Hepatocyte (in vitro differentiated cells): ENCODE measurements around the gene ITGA11. TPM values are rescaled to one million over a fixed set of nuclear protein-coding genes. Genes with fewer than 3 reads are reported as not detected.

Experiments
- DNase-seq: peaks from one replicate; pipeline ENCODE4 v3.0.0-alpha.2; 2016; ENCODE audit warnings: low spot score
- H2AFZ ChIP-seq: fragments of 200-600 bp; sonication (generic); 2 replicates; pipeline ENCODE4 v1.6.0; 2016; ENCODE audit warnings: antibody characterized with exemption, mild to moderate bottlenecking
- H3K27ac ChIP-seq: fragments of 200-600 bp; sonication (generic); 2 replicates; pipeline ENCODE4 v1.5.1; 2016; ENCODE audit warnings: mild to moderate bottlenecking
- H3K27me3 ChIP-seq: fragments of 200-600 bp; sonication (generic); 2 replicates; pipeline ENCODE4 v1.6.1; 2016
- H3K36me3 ChIP-seq: fragments of 200-600 bp; sonication (generic); replicated peaks from 2 replicates; pipeline ENCODE4 v1.5.1; 2016; ENCODE audit warnings: low read depth; ENCODE audit not compliant: insufficient read depth
- H3K4me1 ChIP-seq: fragments of 200-600 bp; sonication (generic); 2 replicates; pipeline ENCODE4 v1.5.1; 2016; ENCODE audit warnings: mild to moderate bottlenecking, moderate library complexity; ENCODE audit not compliant: insufficient read depth
- H3K4me2 ChIP-seq: fragments of 200-600 bp; sonication (generic); 2 replicates; pipeline ENCODE4 v1.6.0; 2016
- H3K4me3 ChIP-seq: fragments of 200-600 bp; sonication (generic); 2 replicates; pipeline ENCODE4 v1.5.1; 2016; ENCODE audit warnings: mild to moderate bottlenecking
- H3K79me2 ChIP-seq: fragments of 200-600 bp; sonication (generic); 2 replicates; pipeline ENCODE4 v1.6.0; 2017; ENCODE audit warnings: mild to moderate bottlenecking
- H3K9me2 ChIP-seq: fragments of 200-600 bp; sonication (generic); replicated peaks from 2 replicates; pipeline ENCODE4 v1.6.0; 2017; ENCODE audit warnings: mild to moderate bottlenecking; ENCODE audit not compliant: insufficient read depth
- H3K9me3 ChIP-seq: fragments of 200-600 bp; sonication (generic); 2 replicates; pipeline ENCODE4 v1.5.1; 2016; ENCODE audit warnings: low read depth, mild to moderate bottlenecking
- H4K20me1 ChIP-seq: fragments of 200-600 bp; sonication (generic); 2 replicates; pipeline ENCODE4 v1.6.0; 2016; ENCODE audit warnings: mild to moderate bottlenecking; ENCODE audit not compliant: insufficient read depth, poor library complexity, severe bottlenecking
- EZH2 ChIP-seq: fragments of 200-600 bp; sonication (generic); IDR thresholded peaks from 2 replicates; pipeline ENCODE4 v1.6.1; 2016; ENCODE audit warnings: antibody characterized with exemption, mild to moderate bottlenecking, borderline replicate concordance
- EZH2phosphoT487 ChIP-seq: fragments of 200-600 bp; sonication (generic); IDR thresholded peaks from one replicate; pipeline ENCODE4 v1.6.1; 2018; ENCODE audit warnings: antibody characterized with exemption, mild to moderate bottlenecking, low read depth, moderate library complexity; ENCODE audit not compliant: unreplicated experiment, severe bottlenecking
- WGBS: methylation state at CpG from one replicate; pipeline ENCODE4 v1.1.6; 2016; ENCODE audit warnings: low lambda C conversion rate; ENCODE audit errors: missing lambda C conversion rate; 5-methylcytosine and 5-hydroxymethylcytosine counted together
- polyA plus RNA-seq: library from polyadenylated mRNA; unstranded; fragments of >200 nt; fragmentation: Nextera tagmentation; extraction: Ambion mirVana; gene quantifications from 2 replicates; pipeline ENCODE4 v1.2.1, GENCODE V29; 2016
- total RNA-seq: library from RNA; depleted of rRNA; stranded (reverse); fragments of >200 nt; gene quantifications from 2 replicates; pipeline ENCODE4 v1.2.3, GENCODE V29; 2014
- TF ChIP-seq, protein P1 (sequence below): fragments of 200-600 bp; sonication (generic); IDR thresholded peaks from 2 replicates; pipeline ENCODE4 v1.5.1; 2016; ENCODE audit warnings: antibody characterized with exemption, mild to moderate bottlenecking; ENCODE audit not compliant: poor library complexity

ITGA11 gene
- total and polyA plus RNA-seq, 2 experiments from 2014 or later, result 9.7 to 19.6 TPM

DNA sequence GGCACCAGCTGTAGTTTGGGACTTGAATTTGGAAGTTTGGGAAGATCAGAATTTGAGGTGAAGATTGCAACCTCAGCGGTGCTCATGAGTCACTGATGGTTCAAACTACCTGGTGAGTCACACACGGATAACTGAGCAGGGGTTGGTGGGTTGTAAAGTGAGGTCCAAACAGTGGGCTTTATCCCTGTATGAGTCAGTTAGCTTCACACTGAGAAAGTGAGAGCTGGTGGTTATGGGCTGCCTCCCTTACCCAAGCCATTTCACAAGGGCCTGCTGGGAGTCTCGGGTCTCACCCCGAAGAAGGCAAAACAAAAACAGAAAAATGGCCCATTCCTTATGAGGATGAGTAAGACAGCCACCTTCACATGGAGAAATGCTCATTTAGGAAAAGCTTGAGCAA, 77.0 kb downstream of the ITGA11 start:
- DNase-seq, result peak; percentile 63
- Histone ChIP-seq H3K4me2 (no peak overlapping the region), H3K27me3 (no peaks in the 10 kb centered on the region), H3K4me1 (no peaks in the 10 kb centered on the region), H3K27ac (peak overlapping the region; percentile 5), H3K4me3 (no peak overlapping the region), H3K9me2 (no peaks in the 10 kb centered on the region), H4K20me1 (no peaks in the 10 kb centered on the region), H3K79me2 (no peaks in the 10 kb centered on the region), H3K9me3 (no peaks in the 10 kb centered on the region), H2AFZ (no peak overlapping the region), H3K36me3 (no peaks in the 10 kb centered on the region)
- TF ChIP-seq EZH2phosphoT487 (no peak), EZH2 (no peak)
- TF ChIP-seq, protein P1, sequence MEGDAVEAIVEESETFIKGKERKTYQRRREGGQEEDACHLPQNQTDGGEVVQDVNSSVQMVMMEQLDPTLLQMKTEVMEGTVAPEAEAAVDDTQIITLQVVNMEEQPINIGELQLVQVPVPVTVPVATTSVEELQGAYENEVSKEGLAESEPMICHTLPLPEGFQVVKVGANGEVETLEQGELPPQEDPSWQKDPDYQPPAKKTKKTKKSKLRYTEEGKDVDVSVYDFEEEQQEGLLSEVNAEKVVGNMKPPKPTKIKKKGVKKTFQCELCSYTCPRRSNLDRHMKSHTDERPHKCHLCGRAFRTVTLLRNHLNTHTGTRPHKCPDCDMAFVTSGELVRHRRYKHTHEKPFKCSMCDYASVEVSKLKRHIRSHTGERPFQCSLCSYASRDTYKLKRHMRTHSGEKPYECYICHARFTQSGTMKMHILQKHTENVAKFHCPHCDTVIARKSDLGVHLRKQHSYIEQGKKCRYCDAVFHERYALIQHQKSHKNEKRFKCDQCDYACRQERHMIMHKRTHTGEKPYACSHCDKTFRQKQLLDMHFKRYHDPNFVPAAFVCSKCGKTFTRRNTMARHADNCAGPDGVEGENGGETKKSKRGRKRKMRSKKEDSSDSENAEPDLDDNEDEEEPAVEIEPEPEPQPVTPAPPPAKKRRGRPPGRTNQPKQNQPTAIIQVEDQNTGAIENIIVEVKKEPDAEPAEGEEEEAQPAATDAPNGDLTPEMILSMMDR, result no peak
- WGBS, result 46% methylated on average over 4 of the region's 4 CpGs

DNA sequence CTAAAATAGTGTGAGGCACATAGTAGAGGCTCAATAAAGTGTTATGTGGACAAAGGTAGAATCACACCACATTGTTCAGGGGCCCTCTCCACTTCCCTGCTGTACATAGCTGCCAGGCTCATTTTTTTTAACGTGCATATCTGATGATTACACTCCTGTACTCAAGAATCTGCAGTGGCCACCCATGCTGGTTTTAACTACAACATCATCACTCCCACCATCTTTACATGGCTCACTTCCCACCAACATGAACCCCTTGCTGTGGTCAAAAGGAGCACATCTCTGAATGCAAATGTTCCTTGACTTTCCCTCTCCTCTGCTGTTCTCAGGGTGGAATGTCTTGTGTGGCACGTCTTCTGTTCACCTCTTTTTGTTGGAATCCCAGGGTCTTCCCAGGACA, 77.7 kb downstream of the ITGA11 start:
- DNase-seq, result no peak
- Histone ChIP-seq H3K36me3 (no peaks in the 10 kb centered on the region), H3K27me3 (no peaks in the 10 kb centered on the region), H3K4me1 (no peaks in the 10 kb centered on the region), H2AFZ (no peak overlapping the region), H3K4me3 (no peak overlapping the region), H3K4me2 (no peak overlapping the region), H3K9me2 (no peaks in the 10 kb centered on the region), H4K20me1 (no peaks in the 10 kb centered on the region), H3K79me2 (no peaks in the 10 kb centered on the region), H3K27ac (no peak overlapping the region), H3K9me3 (no peaks in the 10 kb centered on the region)
- WGBS, result 94% methylated on average over 2 of the region's 2 CpGs
- TF ChIP-seq EZH2phosphoT487 (no peak), EZH2 (no peak)
- TF ChIP-seq, protein P1, result no peak

DNA sequence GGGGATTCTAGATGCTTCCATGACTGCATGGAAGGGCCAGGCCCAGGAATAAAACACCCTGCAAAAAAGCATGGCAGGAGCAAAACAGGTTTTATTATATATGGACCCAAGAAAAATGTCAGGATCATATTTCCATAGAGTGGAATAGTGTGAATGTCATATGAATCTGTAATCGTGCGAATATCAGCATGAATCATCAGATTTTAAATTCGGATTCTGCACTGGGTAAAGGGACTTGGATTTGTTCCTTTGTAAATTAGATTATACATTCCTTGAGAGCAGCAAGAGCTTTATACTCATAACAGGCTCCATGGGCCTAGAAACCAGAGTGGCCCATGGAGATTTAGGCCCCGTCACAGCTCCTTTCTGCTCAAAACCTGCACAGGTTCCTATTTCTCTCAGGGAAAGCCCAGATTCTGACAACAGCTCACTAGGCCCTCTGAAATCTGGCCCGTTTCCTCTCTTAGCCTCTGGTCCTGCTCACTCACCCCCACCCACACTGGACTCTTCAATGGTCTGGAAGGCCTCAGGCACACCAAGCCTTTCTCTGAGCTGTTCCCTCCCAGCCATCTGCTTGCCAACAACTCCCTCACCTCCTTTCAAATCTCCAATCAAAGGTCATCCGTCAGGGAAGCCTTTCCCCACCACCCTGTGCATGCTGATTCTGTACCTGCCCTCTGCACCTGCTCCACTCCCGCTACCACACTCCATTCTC, 78.4 kb downstream of the ITGA11 start:
- no peaks in the 10 kb centered on the region for H3K4me1 ChIP-seq
- H3K9me2 ChIP-seq, result no peaks in the 10 kb centered on the region
- no peaks in the 10 kb centered on the region for H3K27me3 ChIP-seq
- no peaks in the 10 kb centered on the region for H3K36me3 ChIP-seq
- no peaks in the 10 kb centered on the region for H3K9me3 ChIP-seq
- no peak overlapping the region for H2AFZ ChIP-seq
- H3K79me2 ChIP-seq, result no peaks in the 10 kb centered on the region
- TF ChIP-seq EZH2phosphoT487, result no peak
- TF ChIP-seq, protein P1, result no peak
- TF ChIP-seq EZH2, result no peak
- no peak overlapping the region for H3K4me2 ChIP-seq
- no peaks in the 10 kb centered on the region for H4K20me1 ChIP-seq
- H3K27ac ChIP-seq, result peak overlapping the region; percentile 73
- H3K4me3 ChIP-seq, result no peak overlapping the region
- DNase-seq, result no peak
- WGBS, result 94% methylated on average over 7 of the region's 7 CpGs
